ENCODE results near the gene OR2T34. TPM values are rescaled to one million over a fixed set of nuclear protein-coding genes. Genes with fewer than 3 reads are reported as not detected.
A peak's percentile ranks its signal among the peaks of the same experiment; 100 is the strongest.

Gene OR2T34
- total and polyA plus RNA-seq, 3 experiments from 2014 or later = not detected

DNA sequence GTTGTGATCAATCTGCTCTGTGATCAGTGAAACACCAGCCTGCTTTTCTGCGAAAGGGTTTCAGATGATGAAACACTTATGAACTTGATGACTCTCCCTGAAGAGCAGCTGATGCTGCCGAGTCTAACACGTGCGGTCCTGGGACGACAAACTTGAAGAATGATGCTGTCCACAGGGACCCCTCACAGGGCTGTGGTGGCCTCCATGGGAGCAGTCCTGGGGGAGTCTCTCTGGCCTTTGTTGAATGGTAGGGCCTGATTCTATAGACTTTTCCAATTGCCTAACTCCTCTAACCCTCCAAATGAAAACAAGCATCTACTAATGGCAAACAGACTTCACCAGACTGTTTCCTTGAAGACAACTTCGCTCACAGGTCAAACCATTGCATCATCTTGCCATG is 23.0 kb upstream of the OR2T34 start, which contains the start of gene OR2T10:
OR2T10 (minus strand) TSS at position 112 of the 400 bp plus-strand sequence. CDS start 3,932 bp downstream, outside the sequence.
- Histone ChIP-seq H3K36me3 (ENCODE audit: insufficient read depth, low read length) (no peaks in the 10 kb centered on the region), H3K4me3 (ENCODE audit: low read length) (no peak within 1 kb of the TSS), H3K27me3 (ENCODE audit: insufficient read depth, low read length, poor library complexity, severe bottlenecking) (no peaks in the 10 kb centered on the region), H3K9me3 (ENCODE audit: low read length) (no peaks in the 10 kb centered on the region), H3K4me1 (ENCODE audit: insufficient read depth, low read length) (no peaks in the 10 kb centered on the region), H3K27ac (ENCODE audit: low read depth, low read length) (no peak within 1 kb of the TSS)
- Mint-ChIP-seq H3K9me3 (no peaks in the 10 kb centered on the region), H3K27ac (peak within 1 kb of the TSS in 1 of 8 donors; percentile 2), H3K4me1 (no peaks in the 10 kb centered on the region), H3K36me3 (no peaks in the 10 kb centered on the region), H3K27me3 (peaks cover 6 to 10% of the 10 kb centered on the region in 2 donors), H3K4me3 (no peak within 1 kb of the TSS)
- DNase-seq = no peak
- POLR2A ChIA-PET = no interaction called here
- CTCF ChIA-PET = no interaction called here

GRCh38 chr1:248596615-248597014 is 22.1 kb upstream of the OR2T34 start:
- H3K27ac ChIP-seq (ENCODE audit: low read depth, low read length) = no peak overlapping the region
- no peaks in the 10 kb centered on the region for H3K4me1 ChIP-seq (ENCODE audit: insufficient read depth, low read length)
- H3K4me1 Mint-ChIP-seq = no peaks in the 10 kb centered on the region
- H3K4me3 Mint-ChIP-seq = no peak overlapping the region
- no peaks in the 10 kb centered on the region for H3K36me3 Mint-ChIP-seq
- H3K36me3 ChIP-seq (ENCODE audit: insufficient read depth, low read length) = no peaks in the 10 kb centered on the region
- peaks cover 3 to 9% of the 10 kb centered on the region in 2 donors for H3K27me3 Mint-ChIP-seq
- H3K27me3 ChIP-seq (ENCODE audit: insufficient read depth, low read length, poor library complexity, severe bottlenecking) = no peaks in the 10 kb centered on the region
- H3K4me3 ChIP-seq (ENCODE audit: low read length) = no peak overlapping the region
- DNase-seq = no peak
- peak overlapping the region in 1 of 8 donors; percentile 2 for H3K27ac Mint-ChIP-seq
- no peaks in the 10 kb centered on the region for H3K9me3 Mint-ChIP-seq
- CTCF ChIA-PET = no interaction called here
- no peaks in the 10 kb centered on the region for H3K9me3 ChIP-seq (ENCODE audit: low read length)
- POLR2A ChIA-PET = no interaction called here

DNA sequence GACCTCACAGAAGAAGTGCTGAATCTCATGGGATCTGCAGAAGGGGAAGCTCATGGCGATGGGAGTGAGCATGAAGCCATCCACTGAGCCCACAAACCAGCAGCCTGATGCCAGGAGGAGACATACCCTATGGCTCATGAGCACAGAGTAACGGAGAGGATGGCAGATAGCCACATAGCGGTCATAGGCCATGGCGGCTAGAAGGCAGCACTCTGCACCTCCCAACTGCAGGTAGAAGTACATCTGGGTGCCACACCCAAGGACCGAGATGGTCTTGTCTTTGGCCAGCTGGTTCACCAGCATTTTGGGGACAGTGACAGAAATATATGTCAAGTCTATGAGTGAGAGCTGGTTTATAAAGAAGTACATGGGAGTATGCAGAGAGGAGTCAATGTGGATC is 18.7 kb upstream of the OR2T34 start:
- H3K27me3 ChIP-seq (ENCODE audit: insufficient read depth, low read length, poor library complexity, severe bottlenecking) = no peaks in the 10 kb centered on the region
- H3K4me1 ChIP-seq (ENCODE audit: insufficient read depth, low read length) = no peaks in the 10 kb centered on the region
- Mint-ChIP-seq H3K27ac (no peak overlapping the region), H3K9me3 (no peaks in the 10 kb centered on the region), H3K27me3 (peaks cover 0 to 10% of the 10 kb centered on the region in 2 donors), H3K4me1 (no peaks in the 10 kb centered on the region), H3K4me3 (no peak overlapping the region), H3K36me3 (no peaks in the 10 kb centered on the region)
- no peaks in the 10 kb centered on the region for H3K36me3 ChIP-seq (ENCODE audit: insufficient read depth, low read length)
- no peak overlapping the region for H3K27ac ChIP-seq (ENCODE audit: low read depth, low read length)
- ChIA-PET POLR2A (no interaction called here), CTCF (no interaction called here)
- H3K9me3 ChIP-seq (ENCODE audit: low read length) = no peaks in the 10 kb centered on the region
- DNase-seq = no peak
- no peak overlapping the region for H3K4me3 ChIP-seq (ENCODE audit: low read length)

DNA sequence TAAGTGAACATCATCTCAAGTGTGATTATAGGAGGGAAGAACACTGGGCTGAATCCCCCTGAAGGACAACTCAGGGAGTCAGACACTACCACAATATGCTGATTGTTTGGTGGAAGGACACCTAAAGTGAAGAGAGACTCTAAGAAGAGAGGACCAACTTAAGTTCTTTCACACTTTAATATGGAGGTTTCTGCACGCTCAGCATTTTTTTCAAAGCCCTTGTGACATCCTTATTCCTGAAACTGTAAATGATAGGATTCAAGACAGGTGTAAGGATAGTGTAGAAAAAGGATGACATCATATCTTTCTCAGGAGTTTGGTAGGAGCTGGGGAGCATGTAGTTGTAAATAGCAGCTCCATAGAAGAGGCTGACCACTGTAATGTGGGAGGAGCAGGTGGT is 18.1 kb upstream of the OR2T34 start:
- no peaks in the 10 kb centered on the region for H3K27me3 ChIP-seq (ENCODE audit: insufficient read depth, low read length, poor library complexity, severe bottlenecking)
- no peak overlapping the region for H3K27ac Mint-ChIP-seq
- H3K27me3 Mint-ChIP-seq = peaks cover 0 to 10% of the 10 kb centered on the region in 2 donors
- no peaks in the 10 kb centered on the region for H3K9me3 ChIP-seq (ENCODE audit: low read length)
- no peak for DNase-seq
- H3K4me1 ChIP-seq (ENCODE audit: insufficient read depth, low read length) = no peaks in the 10 kb centered on the region
- H3K9me3 Mint-ChIP-seq = no peaks in the 10 kb centered on the region
- H3K4me3 ChIP-seq (ENCODE audit: low read length) = no peak overlapping the region
- ChIA-PET CTCF (no interaction called here), POLR2A (no interaction called here)
- H3K4me1 Mint-ChIP-seq = no peaks in the 10 kb centered on the region
- no peaks in the 10 kb centered on the region for H3K36me3 Mint-ChIP-seq
- H3K27ac ChIP-seq (ENCODE audit: low read depth, low read length) = no peak overlapping the region
- H3K4me3 Mint-ChIP-seq = no peak overlapping the region
- H3K36me3 ChIP-seq (ENCODE audit: insufficient read depth, low read length) = no peaks in the 10 kb centered on the region

DNA sequence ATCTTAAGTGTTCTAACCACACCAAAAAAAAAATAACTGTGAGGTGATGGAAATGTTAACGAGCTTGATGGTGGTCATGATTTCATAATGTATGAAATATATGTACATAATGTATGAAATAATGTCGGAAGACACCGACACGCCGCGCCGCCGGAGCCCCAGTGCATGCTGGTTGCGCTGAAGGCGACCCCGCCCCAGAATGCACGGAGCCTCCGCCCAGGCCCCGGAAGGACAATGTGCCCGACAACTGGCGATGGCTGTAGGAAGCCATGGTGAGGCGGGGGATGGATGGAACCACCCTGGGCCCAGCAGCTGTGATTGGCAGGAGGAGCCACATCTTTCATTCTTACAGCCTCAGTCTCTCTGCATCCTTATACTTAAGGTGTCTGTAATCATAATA is 15.5 kb upstream of the OR2T34 start:
- Mint-ChIP-seq H3K4me3 (no peak overlapping the region), H3K27me3 (peaks cover 3 to 15% of the 10 kb centered on the region in 2 donors), H3K27ac (no peak overlapping the region), H3K36me3 (no peaks in the 10 kb centered on the region), H3K4me1 (no peaks in the 10 kb centered on the region), H3K9me3 (no peaks in the 10 kb centered on the region)
- Histone ChIP-seq H3K27ac (ENCODE audit: low read depth, low read length) (no peak overlapping the region), H3K9me3 (ENCODE audit: low read length) (no peaks in the 10 kb centered on the region), H3K4me3 (ENCODE audit: low read length) (no peak overlapping the region), H3K36me3 (ENCODE audit: insufficient read depth, low read length) (no peaks in the 10 kb centered on the region), H3K4me1 (ENCODE audit: insufficient read depth, low read length) (no peaks in the 10 kb centered on the region), H3K27me3 (ENCODE audit: insufficient read depth, low read length, poor library complexity, severe bottlenecking) (no peaks in the 10 kb centered on the region)
- CTCF ChIA-PET = no interaction called here
- DNase-seq = no peak
- POLR2A ChIA-PET = no interaction called here

- Histone ChIP-seq H3K27ac (ENCODE audit: low read depth, low read length) (no peak overlapping the region), H3K4me3 (ENCODE audit: low read length) (no peak overlapping the region), H3K9me3 (ENCODE audit: low read length) (no peaks in the 10 kb centered on the region), H3K4me1 (ENCODE audit: insufficient read depth, low read length) (no peaks in the 10 kb centered on the region), H3K27me3 (ENCODE audit: insufficient read depth, low read length, poor library complexity, severe bottlenecking) (no peaks in the 10 kb centered on the region), H3K36me3 (ENCODE audit: insufficient read depth, low read length) (no peaks in the 10 kb centered on the region)
- Mint-ChIP-seq H3K27ac (no peak overlapping the region), H3K36me3 (no peaks in the 10 kb centered on the region), H3K27me3 (peaks cover 3 to 16% of the 10 kb centered on the region in 2 donors), H3K4me1 (no peaks in the 10 kb centered on the region), H3K4me3 (no peak overlapping the region), H3K9me3 (no peaks in the 10 kb centered on the region)
- ChIA-PET POLR2A (no interaction called here), CTCF (no interaction called here)
- no peak for DNase-seq
Observed at GRCh38 chr1:248589334-248589733, 14.8 kb upstream of the OR2T34 start.

- Mint-ChIP-seq H3K4me3 (no peak overlapping the region), H3K36me3 (no peaks in the 10 kb centered on the region), H3K27me3 (peaks cover 3 to 8% of the 10 kb centered on the region in 2 donors), H3K4me1 (no peaks in the 10 kb centered on the region), H3K27ac (no peak overlapping the region), H3K9me3 (no peaks in the 10 kb centered on the region)
- Histone ChIP-seq H3K27ac (ENCODE audit: low read depth, low read length) (no peak overlapping the region), H3K9me3 (ENCODE audit: low read length) (no peaks in the 10 kb centered on the region), H3K4me1 (ENCODE audit: insufficient read depth, low read length) (no peaks in the 10 kb centered on the region), H3K27me3 (ENCODE audit: insufficient read depth, low read length, poor library complexity, severe bottlenecking) (no peaks in the 10 kb centered on the region), H3K36me3 (ENCODE audit: insufficient read depth, low read length) (no peaks in the 10 kb centered on the region), H3K4me3 (ENCODE audit: low read length) (no peak overlapping the region)
- no peak for DNase-seq
- ChIA-PET POLR2A (no interaction called here), CTCF (no interaction called here)
Observed at GRCh38 chr1:248585266-248585665, 10.7 kb upstream of the OR2T34 start.

DNA sequence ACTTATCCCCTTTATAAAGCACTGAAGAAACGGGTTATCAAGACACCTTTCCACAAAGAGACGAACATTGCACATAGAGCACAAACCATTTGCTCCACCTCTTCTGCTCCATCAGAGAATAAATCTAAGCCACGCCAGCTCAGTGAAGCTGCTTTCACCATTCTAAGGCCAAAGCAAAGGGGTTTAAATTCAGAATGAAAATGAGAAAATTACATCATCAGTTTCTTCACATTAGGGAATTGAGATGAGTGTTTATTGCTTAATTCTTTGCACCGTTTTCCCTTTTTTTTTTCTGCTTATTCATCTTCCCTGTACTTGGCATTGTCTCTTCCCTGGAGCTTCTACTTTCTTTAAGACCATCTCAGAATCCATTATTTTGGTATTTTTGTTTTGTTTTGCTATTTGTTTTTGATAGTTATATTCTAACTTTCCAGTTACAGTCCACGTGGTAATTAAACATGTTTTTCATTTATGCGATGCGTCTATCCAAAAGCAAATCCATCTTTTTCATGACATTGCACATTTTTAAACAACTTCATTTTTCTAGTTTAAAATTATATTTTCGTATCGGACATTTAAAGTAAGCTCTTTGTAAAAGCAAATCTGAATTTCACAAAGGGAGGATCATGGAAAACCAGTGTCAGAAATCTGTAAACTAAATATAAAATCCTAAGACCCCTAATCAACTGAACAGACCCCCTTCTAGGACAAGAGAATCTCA is 1.9 kb upstream of the OR2T34 start:
- no peak overlapping the region for H3K27ac ChIP-seq (ENCODE audit: low read depth, low read length)
- CTCF ChIA-PET = no interaction called here
- POLR2A ChIA-PET = no interaction called here

More for the DNA sequence above, 1.9 kb upstream of the OR2T34 start:
- H3K27me3 ChIP-seq (ENCODE audit: insufficient read depth, low read length, poor library complexity, severe bottlenecking) = no peaks in the 10 kb centered on the region
- no peaks in the 10 kb centered on the region for H3K4me1 ChIP-seq (ENCODE audit: insufficient read depth, low read length)
- H3K36me3 ChIP-seq (ENCODE audit: insufficient read depth, low read length) = no peaks in the 10 kb centered on the region
- Mint-ChIP-seq H3K4me3 (no peak overlapping the region), H3K27ac (no peak overlapping the region), H3K27me3 (peaks cover 0 to 2% of the 10 kb centered on the region in 2 donors), H3K36me3 (no peaks in the 10 kb centered on the region), H3K9me3 (no peaks in the 10 kb centered on the region), H3K4me1 (no peaks in the 10 kb centered on the region)
- no peak for DNase-seq
- no peaks in the 10 kb centered on the region for H3K9me3 ChIP-seq (ENCODE audit: low read length)
- no peak overlapping the region for H3K4me3 ChIP-seq (ENCODE audit: low read length)

Measured in CD8-positive, alpha-beta memory T cell (primary cell).